ENCODE measurements around the gene KRT14. TPM values are rescaled to one million over a fixed set of nuclear protein-coding genes. Genes with fewer than 3 reads are reported as not detected.
"Not testable (repeated sequence)": the region's sequence is repeated elsewhere in the genome, so short reads cannot be mapped to it uniquely, and the experiment has no call there.

Gene KRT14
- total RNA-seq, 4 donors from 2014 or later, result 115 to 7,717 (median 1,579) TPM

DNA sequence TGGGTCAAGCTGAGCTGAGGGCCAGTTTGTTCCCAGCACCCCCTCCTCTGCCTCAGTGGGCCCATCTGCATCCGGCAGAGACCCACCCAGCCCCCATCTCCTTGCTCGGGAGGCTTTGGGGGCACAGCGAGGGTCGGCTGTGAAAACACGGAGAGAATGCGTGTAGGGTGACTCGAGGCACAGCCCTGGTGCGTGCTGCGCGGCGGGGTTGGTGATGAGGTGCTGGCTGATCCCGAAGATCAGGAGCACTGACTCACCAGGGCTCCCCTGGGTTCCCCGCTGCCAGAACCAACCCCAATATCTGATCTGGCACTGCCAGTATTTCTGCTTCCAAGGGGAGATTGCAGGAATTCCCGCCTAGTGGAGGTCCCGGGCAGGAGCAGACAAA, 45.2 kb upstream of the KRT14 start:
- Histone ChIP-seq H3K9me3 (no peaks in the 10 kb centered on the region), H3K27ac (no peak overlapping the region), H3K4me3 (no peak overlapping the region), H3K27me3 (peaks cover 0 to 85% (median 0%) of the 10 kb centered on the region in 4 donors), H3K36me3 (no peaks in the 10 kb centered on the region), H3K4me1 (peaks cover 14 to 41% (median 24%) of the 10 kb centered on the region in 3 donors)
- WGBS, 2 donors, result 89% methylated on average over 8 of the region's 15 CpGs; no CpG with 5 or more reads in 1 of the 2 donors
- no peak for DNase-seq
- intact Hi-C loops (cut with DNase I), result no loop called here
- TF ChIP-seq, protein P1, sequence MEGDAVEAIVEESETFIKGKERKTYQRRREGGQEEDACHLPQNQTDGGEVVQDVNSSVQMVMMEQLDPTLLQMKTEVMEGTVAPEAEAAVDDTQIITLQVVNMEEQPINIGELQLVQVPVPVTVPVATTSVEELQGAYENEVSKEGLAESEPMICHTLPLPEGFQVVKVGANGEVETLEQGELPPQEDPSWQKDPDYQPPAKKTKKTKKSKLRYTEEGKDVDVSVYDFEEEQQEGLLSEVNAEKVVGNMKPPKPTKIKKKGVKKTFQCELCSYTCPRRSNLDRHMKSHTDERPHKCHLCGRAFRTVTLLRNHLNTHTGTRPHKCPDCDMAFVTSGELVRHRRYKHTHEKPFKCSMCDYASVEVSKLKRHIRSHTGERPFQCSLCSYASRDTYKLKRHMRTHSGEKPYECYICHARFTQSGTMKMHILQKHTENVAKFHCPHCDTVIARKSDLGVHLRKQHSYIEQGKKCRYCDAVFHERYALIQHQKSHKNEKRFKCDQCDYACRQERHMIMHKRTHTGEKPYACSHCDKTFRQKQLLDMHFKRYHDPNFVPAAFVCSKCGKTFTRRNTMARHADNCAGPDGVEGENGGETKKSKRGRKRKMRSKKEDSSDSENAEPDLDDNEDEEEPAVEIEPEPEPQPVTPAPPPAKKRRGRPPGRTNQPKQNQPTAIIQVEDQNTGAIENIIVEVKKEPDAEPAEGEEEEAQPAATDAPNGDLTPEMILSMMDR (IDR thresholded peaks at IDR 0.05), result no peak

DNA sequence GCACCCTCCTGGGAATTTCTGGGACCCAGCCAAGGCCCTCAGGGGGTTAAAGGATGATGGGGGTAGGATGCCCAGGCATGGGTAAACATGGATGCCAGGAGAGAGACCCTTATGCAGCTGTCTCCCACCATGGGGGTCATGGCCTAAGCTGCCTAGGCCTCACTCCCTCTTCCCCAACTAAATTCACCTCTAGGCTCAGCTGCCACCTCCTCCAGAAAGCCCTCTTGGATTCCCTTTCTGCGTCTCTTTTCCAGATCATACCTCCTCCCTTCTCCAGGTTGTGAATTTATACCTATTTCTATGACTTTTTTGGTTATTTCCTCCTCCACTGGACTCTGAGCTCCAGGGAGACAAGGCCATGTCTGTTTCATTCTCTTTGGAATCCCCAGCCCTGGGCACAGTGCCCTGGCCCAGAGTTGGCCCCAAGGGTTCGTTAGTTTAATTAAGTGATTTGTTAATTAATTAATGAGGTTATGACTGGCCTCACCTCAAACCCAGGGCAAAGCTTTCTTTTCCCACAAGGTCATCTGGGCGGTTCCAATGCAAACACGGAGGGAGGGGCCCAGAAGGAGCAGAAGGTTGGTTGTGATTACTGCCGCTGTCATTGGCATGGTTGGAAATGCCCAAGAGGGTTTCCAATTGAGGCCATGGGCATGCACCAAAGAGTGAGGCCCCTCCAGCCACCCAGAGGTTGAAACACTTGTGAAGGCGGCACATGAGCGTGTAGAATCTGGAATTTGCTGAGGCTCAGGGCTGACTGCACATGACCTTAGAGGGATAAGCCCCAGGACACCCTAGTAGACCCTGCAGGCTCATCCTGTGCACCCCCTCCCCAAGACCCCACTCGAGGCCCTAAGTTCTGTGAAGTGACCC, 44.6 kb upstream of the KRT14 start:
- Histone ChIP-seq H3K36me3 (no peaks in the 10 kb centered on the region), H3K9me3 (no peaks in the 10 kb centered on the region), H3K27ac (no peak overlapping the region), H3K4me3 (no peak overlapping the region), H3K27me3 (peaks cover 0 to 83% (median 0%) of the 10 kb centered on the region in 4 donors), H3K4me1 (peaks cover 14 to 35% (median 24%) of the 10 kb centered on the region in 3 donors)
- no peak for DNase-seq
- intact Hi-C loops (cut with DNase I), result no loop called here
- 86 to 89% methylated on average over 5 to 7 of the region's 8 CpGs for WGBS, 2 donors
- TF ChIP-seq, protein P1 (IDR thresholded peaks at IDR 0.05), result no peak
- TF ChIP-seq POLR2A (IDR thresholded peaks at IDR 0.05), result no peak

- TF ChIP-seq, protein P1 (IDR thresholded peaks at IDR 0.05), result no peak
- no peak for TF ChIP-seq POLR2A (IDR thresholded peaks at IDR 0.05)
Measured at GRCh38 chr17:41629826-41630670, 43.4 kb upstream of the KRT14 start.

DNA sequence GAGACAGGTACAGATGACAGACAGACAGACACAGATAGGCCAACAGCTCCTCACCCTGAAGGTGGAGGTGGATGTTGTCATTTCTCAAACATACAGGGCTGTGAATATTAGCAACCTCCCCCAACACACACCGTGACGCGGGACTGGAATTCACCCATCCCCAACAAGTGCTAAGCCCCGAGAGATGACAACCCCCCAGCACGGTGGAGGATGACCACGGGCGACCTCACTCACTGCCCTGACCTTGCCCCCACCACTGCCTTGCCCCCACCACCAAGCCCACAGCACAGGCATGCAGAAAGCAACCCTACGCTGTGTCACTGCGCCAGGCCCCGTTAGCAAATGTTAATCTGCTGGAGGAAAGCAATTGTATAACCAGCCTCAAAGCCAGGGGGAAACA, 42.6 kb upstream of the KRT14 start:
- 89% methylated on average over 6 of the region's 10 CpGs; no CpG with 5 or more reads in 1 of the 2 donors for WGBS, 2 donors
- H3K27ac ChIP-seq, result no peak overlapping the region
- TF ChIP-seq, protein P1 (IDR thresholded peaks at IDR 0.05), result no peak
- TF ChIP-seq POLR2A (IDR thresholded peaks at IDR 0.05), result no peak
- no peak overlapping the region for H3K4me3 ChIP-seq
- no peak for DNase-seq
- no peaks in the 10 kb centered on the region for H3K36me3 ChIP-seq
- H3K4me1 ChIP-seq, result peaks cover 13 to 34% (median 16%) of the 10 kb centered on the region in 3 donors
- H3K9me3 ChIP-seq, result no peaks in the 10 kb centered on the region
- intact Hi-C loops (cut with DNase I), result no loop called here
- peaks cover 0 to 77% (median 0%) of the 10 kb centered on the region in 4 donors for H3K27me3 ChIP-seq

More at GRCh38 chr17:41629826-41630670, 43.4 kb upstream of the KRT14 start:
- WGBS, 2 donors, result 54 to 74% methylated on average over 3 to 6 of the region's 13 CpGs
- no peak for DNase-seq
- Histone ChIP-seq H3K4me1 (peaks cover 14 to 34% (median 20%) of the 10 kb centered on the region in 3 donors), H3K9me3 (no peaks in the 10 kb centered on the region), H3K27ac (no peak overlapping the region), H3K4me3 (no peak overlapping the region), H3K27me3 (peaks cover 0 to 77% (median 0%) of the 10 kb centered on the region in 4 donors), H3K36me3 (no peaks in the 10 kb centered on the region)
- intact Hi-C loops (cut with DNase I), result no loop called here

- 37 to 72% methylated on average over 9 to 11 of the region's 11 CpGs for WGBS, 2 donors
Measured at GRCh38 chr17:41628621-41629255, 42.0 kb upstream of the KRT14 start.

DNA sequence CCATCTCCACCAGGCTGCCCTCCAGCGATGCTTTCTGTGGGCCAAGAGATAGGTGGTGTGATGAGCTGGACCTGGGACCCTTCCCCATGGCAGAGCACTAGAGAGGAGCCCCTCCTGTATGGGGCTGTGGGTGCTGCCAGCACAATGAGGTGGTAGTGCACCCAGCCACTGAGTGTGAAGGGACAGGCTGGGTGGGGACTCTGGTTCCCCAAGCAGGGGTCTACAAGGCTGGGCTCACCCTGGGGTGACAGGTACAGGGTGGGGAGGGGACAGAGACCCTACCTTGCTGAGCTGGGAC, 41.3 kb upstream of the KRT14 start:
- H3K27ac ChIP-seq, result peak overlapping the region in 1 of 4 donors; percentile 16
- H3K36me3 ChIP-seq; H3K9me3 ChIP-seq; DNase-seq; intact Hi-C loops (cut with DNase I); H3K4me3 ChIP-seq: not testable (repeated sequence)
- peaks cover 13 to 47% (median 20%) of the 10 kb centered on the region in 3 donors for H3K4me1 ChIP-seq
- WGBS, 2 donors, result no CpG with 5 or more reads among the region's 1 CpG
- H3K27me3 ChIP-seq, result peaks cover 0 to 81% (median 0%) of the 10 kb centered on the region in 4 donors

More at GRCh38 chr17:41628621-41629255, 42.0 kb upstream of the KRT14 start:
- Histone ChIP-seq H3K27ac (peak overlapping the region in 1 of 4 donors; percentile 29), H3K4me1 (peaks cover 13 to 40% (median 20%) of the 10 kb centered on the region in 3 donors), H3K27me3 (peaks cover 0 to 77% (median 0%) of the 10 kb centered on the region in 4 donors)
- H3K36me3 ChIP-seq; H3K4me3 ChIP-seq; DNase-seq; H3K9me3 ChIP-seq; intact Hi-C loops (cut with DNase I): not testable (repeated sequence)

All from esophagus squamous epithelium (tissue), 5 donors.